Measurements from ENCODE around the gene COL9A1.

GRCh38 chr6:70241031-70241430, 61.9 kb downstream of the COL9A1 start:
- TF ChIP-seq POLR2A (IDR thresholded peaks at IDR 0.05) (no peak), CTCF (IDR thresholded peaks at IDR 0.05) (no peak)
